SK-N-SH (cell line): ENCODE results near the gene BCAS3. TPM values are rescaled to one million over a fixed set of nuclear protein-coding genes. Genes with fewer than 3 reads are reported as not detected.

Experiments used
- CTCF ChIA-PET: fragments of 300-600, 350-600 bp; formaldehyde crosslinking; extraction: SDS; loops from one replicate; lab custom pipeline; 2021; lab: Yijun Ruan, JAX
- POLR2A ChIA-PET: fragments of 350-600 bp; sonication (Branson Sonifier 250); formaldehyde crosslinking; extraction: SDS; loops from one replicate; lab custom pipeline; 2020; ENCODE audit warnings: antibody characterized with exemption, inconsistent platforms; lab: Yijun Ruan, JAX
- DNase-seq: peaks from one replicate; pipeline ENCODE4 v3.0.0; 2012
- H2AFZ ChIP-seq: fragments of 200-600 bp; sonication (generic); 2 replicates; pipeline ENCODE4 v1.8.1; 2016; ENCODE audit warnings: antibody characterized with exemption, mild to moderate bottlenecking, low read depth
- H3F3A ChIP-seq: fragments of 200-600 bp; sonication (generic); replicated peaks from 2 replicates; pipeline ENCODE3; 2016; ENCODE audit warnings: antibody characterized with exemption, mild to moderate bottlenecking; ENCODE audit not compliant: insufficient read depth
- H3K27ac ChIP-seq, 2 experiments: fragments of 200-500 bp in 1 of 2; fragments of 200-600 bp in 1 of 2; sonication (Bioruptor generic) in 1 of 2; sonication (generic), shearing (Covaris generic) in 1 of 2; 2 replicates each; pipeline versions ENCODE4 v1.5.1 to v1.6.1; 2014 to 2016; ENCODE audit warnings: low read depth in 2 of 2, inconsistent platforms in 1 of 2, low read length in 1 of 2, mild to moderate bottlenecking in 1 of 2, mixed read lengths in 1 of 2
- H3K27me3 ChIP-seq: fragments of 200-600 bp; sonication (generic), shearing (Covaris generic); 2 replicates; pipeline ENCODE4 v1.6.1; 2016; ENCODE audit warnings: mixed run types; ENCODE audit not compliant: insufficient read depth
- H3K36me3 ChIP-seq, 2 experiments: fragments of 200-500 bp in 1 of 2; fragments of 200-600 bp in 1 of 2; sonication (Bioruptor generic) in 1 of 2; sonication (generic) in 1 of 2; replicated peaks in 1 of 2; 2 replicates each; pipeline versions ENCODE3 to v1.5.1; 2014 to 2016; ENCODE audit warnings: low read length in 1 of 2, mild to moderate bottlenecking in 1 of 2; ENCODE audit not compliant: insufficient read depth in 2 of 2, control insufficient read depth in 1 of 2
- H3K4me1 ChIP-seq, 2 experiments: fragments of 200-500 bp in 1 of 2; fragments of 200-600 bp in 1 of 2; sonication (Bioruptor generic) in 1 of 2; sonication (generic), shearing (Covaris generic) in 1 of 2; 2 replicates each; pipeline versions ENCODE4 v1.5.1 to v1.6.1; 2014 to 2016; ENCODE audit warnings: low read depth in 1 of 2, low read length in 1 of 2, mixed run types in 1 of 2; ENCODE audit not compliant: insufficient read depth in 2 of 2, control insufficient read depth in 1 of 2
- H3K4me2 ChIP-seq: fragments of 200-600 bp; sonication (generic), shearing (Covaris generic); 2 replicates; pipeline ENCODE4 v1.6.1; 2017; ENCODE audit warnings: mixed run types
- H3K4me3 ChIP-seq, 2 experiments: fragments of 200-500 bp in 1 of 2; fragments of 200-600 bp in 1 of 2; sonication (Bioruptor generic) in 1 of 2; sonication (generic), shearing (Covaris generic) in 1 of 2; 2 replicates each; pipeline versions ENCODE4 v1.5.1 to v1.8.1; 2014 to 2016; ENCODE audit warnings: low read depth in 2 of 2, inconsistent platforms in 1 of 2, low read length in 1 of 2, mild to moderate bottlenecking in 1 of 2, mixed read lengths in 1 of 2, moderate library complexity in 1 of 2
- H3K79me2 ChIP-seq: fragments of 200-600 bp; sonication (generic); 2 replicates; pipeline ENCODE4 v1.8.1; 2017; ENCODE audit warnings: mild to moderate bottlenecking; ENCODE audit not compliant: insufficient read depth
- H3K9ac ChIP-seq: fragments of 200-600 bp; sonication (generic); 2 replicates; pipeline ENCODE4 v1.6.1; 2017; ENCODE audit warnings: mixed run types
- H3K9me2 ChIP-seq: fragments of 200-600 bp; sonication (generic); 2 replicates; pipeline ENCODE4 v1.6.1; 2017; ENCODE audit warnings: mixed run types
- H3K9me3 ChIP-seq: fragments of 200-600 bp; sonication (generic); 2 replicates; pipeline ENCODE4 v1.6.1; 2017; ENCODE audit warnings: mixed run types, mild to moderate bottlenecking, moderate library complexity
- H4K20me1 ChIP-seq: fragments of 200-600 bp; sonication (generic); 2 replicates; pipeline ENCODE4 v1.6.1; 2017; ENCODE audit warnings: mild to moderate bottlenecking, mixed run types; ENCODE audit not compliant: insufficient read depth
- EP300 ChIP-seq, 2 experiments: IDR thresholded peaks; 2 replicates each; pipeline versions ENCODE4 v1.4.0 to v1.6.1; 2012; ENCODE audit warnings: borderline replicate concordance in 1 of 2, low read depth in 1 of 2, low read length in 1 of 2
- EZH2phosphoT487 ChIP-seq: fragments of 200-600 bp; sonication (generic); IDR thresholded peaks from 2 replicates; pipeline ENCODE4 v1.6.1; 2017; ENCODE audit warnings: low read depth, mixed run types, mild to moderate bottlenecking, antibody characterized with exemption, moderate library complexity, borderline replicate concordance
- FOXJ3 ChIP-seq: sonication (generic); formaldehyde crosslinking; IDR thresholded peaks from 2 replicates; pipeline ENCODE4 v1.5.1; 2020; ENCODE audit warnings: mild to moderate bottlenecking, missing genetic modification reagents
- GATA2 ChIP-seq: sonication (generic); formaldehyde crosslinking; IDR thresholded peaks from 2 replicates; pipeline ENCODE4 v1.5.0; 2020; ENCODE audit warnings: mild to moderate bottlenecking, missing genetic modification reagents
- JUND ChIP-seq: IDR thresholded peaks from 2 replicates; pipeline ENCODE4 v1.4.0; 2012
- MAX ChIP-seq: IDR thresholded peaks from 2 replicates; pipeline ENCODE4 v1.4.0; 2012; ENCODE audit warnings: low read depth
- NRF1 ChIP-seq: IDR thresholded peaks from 2 replicates; pipeline ENCODE4 v1.6.1; 2012; ENCODE audit warnings: low read depth, mild to moderate bottlenecking, low read length
- RAD21 ChIP-seq: IDR thresholded peaks from 2 replicates; pipeline ENCODE4 v1.6.1; 2012; ENCODE audit warnings: mild to moderate bottlenecking, low read length
- RCOR1 ChIP-seq: fragments of 150-350 bp; IDR thresholded peaks from 2 replicates; pipeline ENCODE4 v1.6.1; 2017; ENCODE audit warnings: antibody characterized with exemption, low read length
- REST ChIP-seq: IDR thresholded peaks from 2 replicates; pipeline ENCODE4 v1.6.1; 2012; ENCODE audit warnings: mild to moderate bottlenecking, low read depth, low read length, moderate library complexity
- SIN3A ChIP-seq: IDR thresholded peaks from 2 replicates; pipeline ENCODE4 v1.6.1; 2012; ENCODE audit warnings: low read depth, mild to moderate bottlenecking, low read length, moderate library complexity, borderline replicate concordance
- TAF1 ChIP-seq: IDR thresholded peaks from 2 replicates; pipeline ENCODE4 v1.6.1; 2012; ENCODE audit warnings: low read depth, mild to moderate bottlenecking, low read length, moderate library complexity, borderline replicate concordance
- TCF12 ChIP-seq: IDR thresholded peaks from 2 replicates; pipeline ENCODE4 v1.4.0; 2012
- TEAD4 ChIP-seq: IDR thresholded peaks from 2 replicates; pipeline ENCODE4 v1.4.0; 2012; ENCODE audit warnings: mild to moderate bottlenecking, borderline replicate concordance; ENCODE audit not compliant: insufficient read depth
- USF2 ChIP-seq: fragments of 150-350 bp; IDR thresholded peaks from 2 replicates; pipeline ENCODE4 v1.6.1; 2017; ENCODE audit warnings: antibody characterized with exemption, low read length, low read depth, borderline replicate concordance
- ZBTB33 ChIP-seq: IDR thresholded peaks from 2 replicates; pipeline ENCODE4 v1.4.0; 2012; ENCODE audit warnings: low read depth, borderline replicate concordance
- WGBS: methylation state at CpG from one replicate; pipeline ENCODE4 v1.1.6; 2017; ENCODE audit warnings: low lambda C conversion rate; 5-methylcytosine and 5-hydroxymethylcytosine counted together
- polyA plus RNA-seq, 3 experiments: library from polyadenylated mRNA; depleted of rRNA; stranded (reverse); fragments of >200 nt; gene quantifications; 2 replicates each; pipeline ENCODE4 v1.2.3, GENCODE V29; 2012

BCAS3 gene
- polyA plus RNA-seq, 1 of the 3 experiments (the other 2 are of a cell fraction) = 5.9 TPM

- no peak overlapping the region for H3K27ac ChIP-seq
- no peaks in the 10 kb centered on the region for H3K79me2 ChIP-seq
- no peaks in the 10 kb centered on the region for H3K9me3 ChIP-seq
- ChIA-PET POLR2A (no interaction called here), CTCF (interaction anchor here (1.7 to 4.5 kb wide), 2 partner anchors 16 to 40 kb away, joined by 3 to 17 read pairs; no protein-coding TSS in a partner anchor)
- TF ChIP-seq JUND (no peak), FOXJ3 (no peak), MAX (no peak), EZH2phosphoT487 (no peak)
- no peaks in the 10 kb centered on the region for H3K27me3 ChIP-seq
- H3K9me2 ChIP-seq = no peaks in the 10 kb centered on the region
- DNase-seq = no peak
- no peaks in the 10 kb centered on the region for H3K36me3 ChIP-seq
- peaks cover 25% of the 10 kb centered on the region for H3F3A ChIP-seq
- no peak overlapping the region for H3K4me3 ChIP-seq
- no peak overlapping the region for H3K9ac ChIP-seq
- peaks cover 18 to 19% of the 10 kb centered on the region in 2 experiments for H3K4me1 ChIP-seq
- no peak overlapping the region for H2AFZ ChIP-seq
- H3K4me2 ChIP-seq = no peak overlapping the region
- H4K20me1 ChIP-seq = no peaks in the 10 kb centered on the region
- WGBS = 97% methylated on average over 11 of the region's 11 CpGs
Observed at GRCh38 chr17:61330174-61331150, 652.8 kb downstream of the BCAS3 start.

GRCh38 chr17:61331178-61331577 lies 653.5 kb downstream of the BCAS3 start:
- no peak overlapping the region for H3K4me2 ChIP-seq
- H3K27me3 ChIP-seq = no peaks in the 10 kb centered on the region
- no peak overlapping the region for H3K4me3 ChIP-seq
- TF ChIP-seq TCF12 = no peak
- no peak for TF ChIP-seq GATA2 (CRISPR knock-in tag)
- no peak for TF ChIP-seq NRF1
- TF ChIP-seq TEAD4 = no peak
- TF ChIP-seq EP300 (IDR thresholded peaks at IDR 0.05; ENCODE audit: borderline replicate concordance in 1 of 2, low read depth in 1 of 2, low read length in 1 of 2) = no peak
- TF ChIP-seq USF2 = no peak
- no peak for TF ChIP-seq ZBTB33
- TF ChIP-seq REST = no peak
- TF ChIP-seq FOXJ3 = no peak
- TF ChIP-seq MAX = no peak
- TF ChIP-seq TAF1 = no peak
- TF ChIP-seq JUND = no peak
- no peak for TF ChIP-seq EZH2phosphoT487
- no peak for TF ChIP-seq SIN3A
- TF ChIP-seq RAD21 = no peak
- no peak for TF ChIP-seq RCOR1
- H2AFZ ChIP-seq = no peak overlapping the region
- no peak overlapping the region for H3K27ac ChIP-seq
- H3K4me1 ChIP-seq = peaks cover 16 to 19% of the 10 kb centered on the region in 2 experiments
- H3K36me3 ChIP-seq = no peaks in the 10 kb centered on the region
- H3F3A ChIP-seq = peaks cover 25% of the 10 kb centered on the region
- DNase-seq = no peak
- ChIA-PET CTCF (interaction anchor here (1.7 kb wide), 1 partner anchor 41 kb away, joined by 3 read pairs; no protein-coding TSS in a partner anchor), POLR2A (no interaction called here)
- H3K79me2 ChIP-seq = no peaks in the 10 kb centered on the region
- WGBS = 56% methylated on average over 2 of the region's 2 CpGs
- no peaks in the 10 kb centered on the region for H3K9me3 ChIP-seq
- no peaks in the 10 kb centered on the region for H3K9me2 ChIP-seq
- H4K20me1 ChIP-seq = no peaks in the 10 kb centered on the region
- H3K9ac ChIP-seq = no peak overlapping the region
